GM20000 (cell line): ENCODE results near the gene LRIG2.

Experiments used
- DNase-seq: peaks from one replicate; pipeline ENCODE4 v3.0.0; 2012; ENCODE audit warnings: low spot score
- CTCF ChIP-seq: IDR thresholded peaks from 2 replicates; pipeline ENCODE4 v1.5.1; 2012; ENCODE audit warnings: mild to moderate bottlenecking, control low read depth; ENCODE audit errors: extremely low read depth, missing control alignments

LRIG2 gene

GRCh38 chr1:113095790-113096455, 22.9 kb downstream of the LRIG2 start:
- TF ChIP-seq CTCF, result no peak
- DNase-seq, result no peak

GRCh38 chr1:113096493-113096892, 23.5 kb downstream of the LRIG2 start:
- DNase-seq, result no peak
- no peak for TF ChIP-seq CTCF

GRCh38 chr1:113101588-113101987, 28.6 kb downstream of the LRIG2 start:
- TF ChIP-seq CTCF, result no peak
- DNase-seq, result no peak

GRCh38 chr1:113103048-113103447, 30.1 kb downstream of the LRIG2 start:
- no peak for TF ChIP-seq CTCF
- no peak for DNase-seq

- TF ChIP-seq CTCF, result no peak
- no peak for DNase-seq
Observed at GRCh38 chr1:113103977-113104376, 31.0 kb downstream of the LRIG2 start.

- TF ChIP-seq CTCF, result no peak
- DNase-seq, result no peak
Observed at GRCh38 chr1:113106910-113107309, 33.9 kb downstream of the LRIG2 start.

GRCh38 chr1:113109908-113110554, 37.0 kb downstream of the LRIG2 start:
- DNase-seq, result no peak
- no peak for TF ChIP-seq CTCF
